GM21381 (cell line): ENCODE measurements around the gene RORC.
"Not testable (repeated sequence)": the region's sequence is repeated elsewhere in the genome, so short reads cannot be mapped to it uniquely, and the experiment has no call there.

ENCODE experiments used
- ATAC-seq: cut with Tn5 transposase; IDR thresholded peaks from one replicate; pipeline ENCODE4 v1.9.1; 2021; ENCODE audit warnings: mild to moderate bottlenecking, moderate library complexity; ENCODE audit not compliant: unreplicated experiment

Gene RORC

GRCh38 chr1:151809290-151809984 lies 22.2 kb downstream of the RORC start:
- ATAC-seq, result no peak

GRCh38 chr1:151807766-151808165 lies 23.8 kb downstream of the RORC start:
- no peak for ATAC-seq

GRCh38 chr1:151807131-151807530 lies 24.5 kb downstream of the RORC start:
- ATAC-seq, result no peak

GRCh38 chr1:151806170-151806569 lies 25.4 kb downstream of the RORC start:
- ATAC-seq, result no peak

GRCh38 chr1:151805066-151805820 lies 26.4 kb downstream of the RORC start, which contains the start of gene LINGO4:
LINGO4 (minus strand) TSS chr1:151805419; CDS start chr1:151802704, 2,715 bp downstream.
- no peak for ATAC-seq

DNA sequence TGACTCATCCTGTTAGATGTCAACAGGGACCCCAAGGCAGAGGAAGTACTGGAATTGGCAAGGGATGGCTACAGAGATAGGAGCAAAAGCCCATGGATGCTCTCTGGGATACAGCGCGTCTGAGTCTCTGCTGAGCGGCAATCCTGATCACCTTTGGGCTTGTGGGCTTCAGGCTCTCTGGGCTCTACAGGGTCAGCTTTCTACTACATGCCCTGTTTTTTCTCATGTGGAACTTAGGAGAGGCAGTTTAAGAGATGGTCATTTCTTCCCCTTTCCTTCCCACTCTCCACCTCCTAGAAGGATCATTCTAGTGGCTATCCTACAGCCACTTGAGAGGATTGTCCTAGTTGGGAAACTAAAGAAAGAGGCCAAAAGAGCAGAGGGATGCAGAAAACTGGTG lies 27.7 kb downstream of the RORC start:
- no peak for ATAC-seq

GRCh38 chr1:151803164-151803563 lies 28.4 kb downstream of the RORC start:
- ATAC-seq, result no peak

- no peak for ATAC-seq
Measured at GRCh38 chr1:151802372-151802771, 29.2 kb downstream of the RORC start.

- no peak for ATAC-seq
Measured at GRCh38 chr1:151801846-151802245, 29.8 kb downstream of the RORC start.

GRCh38 chr1:151801310-151801820 lies 30.2 kb downstream of the RORC start:
- ATAC-seq, result no peak

DNA sequence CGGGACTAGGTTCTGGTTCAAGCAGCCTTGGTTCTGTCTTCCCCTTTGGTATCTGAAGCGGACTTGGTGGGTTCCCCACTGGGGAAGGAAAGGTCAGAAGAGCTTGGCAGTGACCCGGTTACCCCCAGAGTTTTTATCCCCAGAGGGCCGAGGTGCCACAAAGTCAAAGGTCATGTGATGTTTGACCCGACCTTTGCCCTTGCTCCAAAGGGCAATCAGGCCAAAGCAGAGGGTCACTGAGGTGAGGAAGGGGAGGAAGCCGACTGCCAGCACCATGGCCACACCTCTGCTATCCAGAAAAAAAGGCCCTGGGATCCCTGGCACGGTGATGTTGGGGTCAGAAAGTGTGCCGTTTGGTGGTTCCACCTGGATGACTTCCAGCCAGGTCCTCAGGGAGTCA lies 30.8 kb downstream of the RORC start:
- no peak for ATAC-seq

- ATAC-seq, result no peak
Measured at GRCh38 chr1:151799179-151800022, 32.2 kb downstream of the RORC start.

DNA sequence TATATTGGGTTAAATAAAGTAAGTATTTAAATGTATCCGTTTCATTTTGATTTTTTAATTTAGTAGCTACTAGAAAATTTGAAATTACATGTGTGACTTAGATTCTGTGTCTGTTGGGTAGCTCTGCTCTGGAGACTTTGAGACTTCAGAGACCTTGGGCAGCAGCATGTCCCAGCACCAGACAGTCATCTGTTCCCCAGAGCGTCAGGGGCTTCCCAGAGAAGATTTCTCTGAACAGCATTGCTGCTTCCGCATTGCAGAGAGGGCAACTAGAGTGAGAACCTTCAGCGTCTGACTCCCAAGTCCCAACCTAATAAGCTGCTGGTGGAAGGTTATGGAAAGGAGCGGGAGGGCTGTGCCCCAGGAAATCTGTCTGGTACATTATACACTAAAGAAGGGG lies 33.0 kb downstream of the RORC start:
- no peak for ATAC-seq

DNA sequence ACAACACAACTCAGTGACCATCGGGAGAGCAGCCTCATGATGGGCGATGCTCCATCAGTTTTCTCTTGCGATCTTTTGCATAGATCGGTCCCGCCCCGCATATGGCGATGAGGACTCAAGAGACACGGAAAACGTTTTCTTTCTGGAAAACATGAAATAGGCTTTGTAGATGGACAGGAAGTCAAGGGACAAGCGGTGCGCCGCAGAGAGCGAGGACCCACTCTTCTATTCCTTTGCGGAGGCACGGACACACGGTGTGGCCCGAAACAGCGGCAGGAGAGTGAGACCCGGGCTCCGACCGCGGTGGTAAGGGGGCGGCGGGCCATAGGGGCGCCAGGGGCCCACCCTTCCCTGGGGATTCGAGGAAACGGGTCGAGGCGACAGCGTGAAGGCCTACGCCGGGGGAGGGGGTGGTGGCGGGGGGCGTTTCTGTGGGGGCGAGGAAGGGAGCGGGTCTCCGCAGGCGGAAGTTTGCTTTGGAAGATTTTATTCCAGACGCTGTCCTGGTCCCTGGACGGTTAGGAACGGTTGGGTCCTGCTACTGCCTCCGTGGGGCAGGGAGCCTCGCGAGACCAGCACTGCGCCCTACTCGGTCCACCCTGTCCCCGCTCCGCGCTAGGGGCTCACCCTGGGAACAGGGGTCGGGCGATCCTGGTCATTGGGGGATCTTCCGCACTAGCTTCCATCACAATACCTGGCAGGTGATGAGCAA lies 40.5 kb downstream of the RORC start:
- no peak for ATAC-seq

DNA sequence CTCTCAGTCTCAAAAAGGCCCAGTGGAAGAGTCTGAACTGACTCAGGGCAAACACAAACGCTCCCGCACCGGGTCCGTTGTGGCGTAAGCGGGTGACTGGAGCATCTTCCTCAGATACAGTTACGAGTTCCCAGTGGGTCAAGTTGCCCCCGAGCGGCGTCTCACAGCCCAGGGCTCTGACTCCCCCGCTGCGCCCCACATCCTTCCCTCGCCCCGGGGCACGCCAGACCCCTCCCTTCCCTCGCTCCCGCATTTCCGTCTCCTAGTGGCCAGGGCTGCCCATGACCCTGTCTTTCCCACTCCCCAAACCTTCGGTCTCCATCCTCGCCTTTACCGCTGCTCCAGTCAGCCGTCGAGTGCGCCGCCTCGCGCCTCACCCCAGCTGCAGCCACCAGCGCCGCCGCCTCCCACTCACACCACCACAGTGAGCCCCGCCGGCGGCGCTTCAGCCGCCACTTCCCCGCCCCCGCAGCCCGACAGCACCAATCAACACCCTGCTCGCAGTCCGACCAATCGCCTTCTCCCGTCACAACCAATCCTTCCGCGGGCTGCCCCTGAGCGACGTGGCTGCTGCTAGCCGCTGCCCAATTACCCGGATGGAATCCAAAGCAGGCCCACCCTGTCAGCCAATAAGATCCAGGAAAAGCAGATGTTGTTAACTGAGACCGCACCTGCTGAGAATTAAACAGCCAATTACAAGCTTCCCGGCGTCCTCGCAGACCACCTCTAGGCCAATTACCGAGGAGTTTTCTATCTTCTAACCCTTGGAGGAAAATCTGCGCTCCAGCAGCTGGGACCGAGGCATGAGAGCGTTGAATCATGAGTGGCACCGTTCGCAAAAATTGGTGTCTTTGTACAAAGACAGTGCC lies 41.3 kb downstream of the RORC start, which contains the start of gene TDRKH:
TSS of gene TDRKH (minus strand) at position 430 of the 869 bp plus-strand sequence. CDS start 7,478 bp downstream, outside the sequence.
- ATAC-seq, result peak; percentile 94

DNA sequence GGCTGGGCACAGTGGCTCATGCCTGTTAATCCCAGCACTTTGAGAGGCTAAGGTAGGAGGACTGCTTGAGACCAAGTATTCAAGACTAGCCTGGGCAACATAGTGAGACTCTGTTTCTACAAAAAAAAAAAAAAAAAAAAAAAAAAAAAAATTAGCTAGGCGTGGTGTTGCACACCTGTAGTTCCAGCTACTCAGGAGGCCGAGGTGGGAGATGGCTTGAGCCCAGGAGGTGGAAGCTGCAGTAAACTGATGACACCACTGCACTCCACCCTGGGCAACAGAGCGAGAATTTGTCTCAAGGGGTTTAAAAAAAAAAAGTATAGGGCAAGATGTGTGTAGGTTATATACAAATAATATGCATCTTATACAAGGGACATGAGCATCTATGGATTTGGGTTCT lies 43.9 kb downstream of the RORC start:
- no peak for ATAC-seq

DNA sequence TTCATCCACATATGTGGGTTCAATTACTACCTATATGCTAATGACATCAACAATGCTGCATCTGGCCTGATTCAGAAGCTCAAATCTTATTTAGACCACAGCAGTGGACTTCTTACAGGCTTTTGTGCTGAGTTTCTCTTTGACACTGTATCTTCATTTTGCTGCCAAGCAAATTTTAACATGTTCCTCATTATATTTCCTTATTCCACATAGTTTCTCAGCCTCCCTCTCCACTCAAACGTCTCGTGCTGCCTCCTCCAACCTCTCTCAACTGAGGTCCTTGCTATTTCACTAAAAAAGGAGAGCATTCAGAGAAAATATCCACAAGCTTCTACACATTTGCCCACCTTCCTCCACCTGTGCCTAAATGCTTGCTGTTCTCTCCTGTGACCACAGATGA lies 47.8 kb downstream of the RORC start:
- no peak for ATAC-seq

DNA sequence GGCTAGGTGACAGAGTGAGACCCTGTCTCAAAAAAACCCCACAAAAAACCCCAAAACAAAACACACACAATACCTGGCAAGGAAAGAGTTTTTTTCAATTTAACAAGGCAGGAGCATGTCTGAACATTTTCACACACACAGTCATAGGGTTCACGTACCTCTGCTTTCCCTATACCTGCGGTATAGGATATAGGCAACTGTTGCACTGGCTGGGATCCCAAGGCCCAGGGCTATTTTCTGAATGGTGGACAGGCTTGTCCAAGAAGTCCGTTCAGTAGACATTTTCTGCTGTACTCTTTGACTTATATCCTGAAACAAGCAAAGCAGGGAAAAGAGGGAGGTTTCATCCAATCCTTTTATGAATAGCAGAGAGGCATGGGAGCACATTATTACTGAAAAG lies 48.9 kb downstream of the RORC start:
- no peak for ATAC-seq

DNA sequence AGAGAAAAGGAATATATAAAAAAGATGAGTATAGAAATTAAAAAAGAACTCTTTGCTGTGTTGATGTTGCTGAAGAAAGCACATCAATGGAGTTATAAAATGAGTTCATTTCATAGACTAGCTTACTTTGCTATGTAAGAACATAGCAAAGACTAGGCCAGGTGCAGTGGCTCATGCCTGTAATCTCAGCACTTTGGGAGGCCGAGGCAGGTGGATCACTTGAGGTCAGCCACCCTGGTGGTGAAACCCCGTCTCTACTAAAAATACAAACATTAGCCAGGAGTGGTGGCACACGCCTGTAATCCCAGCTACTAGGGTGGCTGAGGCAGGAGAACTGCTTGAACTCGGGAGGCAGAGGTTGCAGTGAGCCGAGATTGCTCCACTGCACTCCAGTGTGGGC lies 49.6 kb downstream of the RORC start:
- not testable (repeated sequence) for ATAC-seq

- ATAC-seq, result not testable (repeated sequence)
Measured at GRCh38 chr1:151780736-151781135, 50.9 kb downstream of the RORC start.
